BLaER1 treated with 17β-estradiol and CSF1 and Interleukin-3, amounts not matched to agents 10 nM and 100 nM (cell line): ENCODE data around the gene HMGN1.

Experiments used
- H3K27ac ChIP-seq, 11 experiments: shearing (Covaris generic); formaldehyde crosslinking; 2 replicates each; pipeline ENCODE4 v1.8.1; 2022
- H3K27me3 ChIP-seq, 11 experiments: shearing (Covaris generic); formaldehyde crosslinking; 2 replicates each; pipeline ENCODE4 v1.8.1; 2022
- H3K36me3 ChIP-seq, 11 experiments: shearing (Covaris generic); formaldehyde crosslinking; 2 replicates each; pipeline ENCODE4 v1.8.1; 2022
- H3K4me1 ChIP-seq, 10 experiments: shearing (Covaris generic); formaldehyde crosslinking; 2 replicates each; pipeline ENCODE4 v1.8.1; 2022
- H3K4me2 ChIP-seq, 11 experiments: shearing (Covaris generic); formaldehyde crosslinking; 2 replicates each; pipeline ENCODE4 v1.8.1; 2022
- H3K4me3 ChIP-seq, 10 experiments: shearing (Covaris generic); formaldehyde crosslinking; 2 replicates each; pipeline ENCODE4 v1.8.1; 2022
- H3K9ac ChIP-seq, 11 experiments: shearing (Covaris generic); formaldehyde crosslinking; 2 replicates each; pipeline ENCODE4 v1.8.1; 2022
- H3K9me3 ChIP-seq, 11 experiments: shearing (Covaris generic); formaldehyde crosslinking; replicated peaks in 1 of 11; 2 replicates each; pipeline ENCODE4 v1.8.1; 2022
- H4K20me1 ChIP-seq, 11 experiments: shearing (Covaris generic); formaldehyde crosslinking; 2 replicates each; pipeline ENCODE4 v1.8.1; 2022
- Cebpa-rat ChIP-seq, 11 experiments: shearing (Covaris generic); IDR thresholded peaks; 2 replicates each; pipeline ENCODE4 v1.8.1; 2022

The HMGN1 gene

GRCh38 chr21:39312112-39313041 lies 36.5 kb downstream of the HMGN1 start:
- peak overlapping the region; percentile 60 to 86 (median 79) for H3K4me3 ChIP-seq
- peak overlapping the region; percentile 95 to 100 (median 99); a peak in 21 of 22 replicates for H3K27ac ChIP-seq
- peaks cover 37 to 47% (median 45%) of the 10 kb centered on the region in 11 experiments for H3K36me3 ChIP-seq
- peaks cover 26 to 41% (median 35%) of the 10 kb centered on the region in 10 experiments for H3K4me1 ChIP-seq
- no peak for TF ChIP-seq Cebpa-rat (IDR thresholded peaks at IDR 0.05)
- peak overlapping the region; percentile 90 to 99 (median 97) for H3K9ac ChIP-seq
- no peaks in the 10 kb centered on the region for H3K27me3 ChIP-seq
- H3K4me2 ChIP-seq: peak overlapping the region; percentile 61 to 93 (median 76)
- no peaks in the 10 kb centered on the region for H3K9me3 ChIP-seq
- H4K20me1 ChIP-seq: peaks cover 25 to 49% (median 47%) of the 10 kb centered on the region in 11 experiments; a peak in 21 of 22 replicates

GRCh38 chr21:39311164-39311563 lies 37.7 kb downstream of the HMGN1 start:
- peaks cover 26 to 39% (median 31%) of the 10 kb centered on the region in 10 experiments for H3K4me1 ChIP-seq
- TF ChIP-seq Cebpa-rat (IDR thresholded peaks at IDR 0.05): no peak
- H3K27me3 ChIP-seq: no peaks in the 10 kb centered on the region
- H4K20me1 ChIP-seq: peaks cover 25 to 59% (median 53%) of the 10 kb centered on the region in 11 experiments; a peak in 21 of 22 replicates
- H3K36me3 ChIP-seq: peaks cover 40 to 60% (median 54%) of the 10 kb centered on the region in 11 experiments
- H3K27ac ChIP-seq: no peak overlapping the region
- no peaks in the 10 kb centered on the region for H3K9me3 ChIP-seq
- peak overlapping the region in 3 of 11 experiments; percentile 7 to 28 (median 12); a peak in 3 of 22 replicates for H3K9ac ChIP-seq
- no peak overlapping the region for H3K4me3 ChIP-seq
- peak overlapping the region in 10 of 11 experiments; percentile 57 to 83 (median 74); a peak in 13 of 22 replicates for H3K4me2 ChIP-seq

DNA sequence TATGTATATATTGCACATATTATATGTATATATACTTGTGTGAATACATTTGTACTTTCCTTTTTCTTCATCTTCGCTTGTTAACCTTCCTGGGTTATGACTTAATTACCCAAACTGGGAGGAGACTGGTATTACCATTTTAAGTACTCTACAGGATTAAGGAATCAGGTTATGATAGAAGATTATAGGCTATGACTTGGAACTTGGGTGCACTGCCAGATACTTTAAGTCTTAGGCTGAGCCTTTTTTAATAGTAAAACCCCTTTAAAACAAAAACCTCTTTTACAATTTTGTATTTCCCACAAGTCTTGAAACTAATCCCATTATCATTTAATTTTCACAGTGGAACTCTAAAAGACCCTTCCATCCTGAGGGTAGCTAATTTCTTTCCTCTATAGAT lies 41.4 kb downstream of the HMGN1 start:
- H4K20me1 ChIP-seq: peaks cover 30 to 95% (median 66%) of the 10 kb centered on the region in 11 experiments; a peak in 21 of 22 replicates
- H3K4me2 ChIP-seq: no peak overlapping the region
- no peaks in the 10 kb centered on the region for H3K27me3 ChIP-seq
- H3K9me3 ChIP-seq: peaks cover 0 to 15% (median 8%) of the 10 kb centered on the region in 11 experiments; a peak in 14 of 22 replicates
- no peak overlapping the region for H3K4me3 ChIP-seq
- no peak for TF ChIP-seq Cebpa-rat (IDR thresholded peaks at IDR 0.05)
- H3K4me1 ChIP-seq: peaks cover 10 to 20% (median 14%) of the 10 kb centered on the region in 10 experiments; a peak in 19 of 20 replicates
- H3K36me3 ChIP-seq: peaks cover 70 to 97% (median 86%) of the 10 kb centered on the region in 11 experiments
- no peak overlapping the region for H3K9ac ChIP-seq
- H3K27ac ChIP-seq: no peak overlapping the region

GRCh38 chr21:39300587-39300986 lies 48.3 kb downstream of the HMGN1 start:
- H3K36me3 ChIP-seq: peaks cover 94 to 100% (median 99%) of the 10 kb centered on the region in 11 experiments
- H3K9ac ChIP-seq: no peak overlapping the region
- peaks cover 12 to 78% (median 56%) of the 10 kb centered on the region in 11 experiments; a peak in 18 of 22 replicates for H4K20me1 ChIP-seq
- H3K27me3 ChIP-seq: no peaks in the 10 kb centered on the region
- no peak overlapping the region for H3K27ac ChIP-seq
- no peak for TF ChIP-seq Cebpa-rat (IDR thresholded peaks at IDR 0.05)
- no peaks in the 10 kb centered on the region for H3K4me1 ChIP-seq
- H3K9me3 ChIP-seq: peaks cover 22 to 40% (median 30%) of the 10 kb centered on the region in 11 experiments
- no peak overlapping the region for H3K4me2 ChIP-seq
- no peak overlapping the region for H3K4me3 ChIP-seq

GRCh38 chr21:39296891-39297290 lies 52.0 kb downstream of the HMGN1 start:
- H3K27ac ChIP-seq: no peak overlapping the region
- H3K4me3 ChIP-seq: no peak overlapping the region
- peaks cover 13 to 27% (median 19%) of the 10 kb centered on the region in 11 experiments for H3K9me3 ChIP-seq
- H3K36me3 ChIP-seq: peaks cover 95 to 100% (median 99%) of the 10 kb centered on the region in 11 experiments
- H3K9ac ChIP-seq: no peak overlapping the region
- no peak for TF ChIP-seq Cebpa-rat (IDR thresholded peaks at IDR 0.05)
- no peak overlapping the region for H3K4me2 ChIP-seq
- no peaks in the 10 kb centered on the region for H3K4me1 ChIP-seq
- no peaks in the 10 kb centered on the region for H3K27me3 ChIP-seq
- H4K20me1 ChIP-seq: peaks cover 12 to 51% (median 46%) of the 10 kb centered on the region in 11 experiments; a peak in 18 of 22 replicates
